Activated naive CD4-positive, alpha-beta T cell treated with anti-CD3 and anti-CD28 coated beads, Interleukin-2, amount 50 U/mL, for 72 hours (primary cell): ENCODE data around the gene MCCD1. TPM values are rescaled to one million over a fixed set of nuclear protein-coding genes. Genes with fewer than 3 reads are reported as not detected.

Source experiments
- ATAC-seq, 2 donors: fragments of 150-1000 bp; cut with Tn5 transposase; 2 replicates each; pipeline ENCODE4 v1.10.0; 2021; ENCODE audit warnings: mild to moderate bottlenecking in 2 of 2, moderate library complexity in 2 of 2
- DNase-seq, 2 donors: peaks; one replicate each; pipeline ENCODE4 v3.0.0; 2021 to 2022; ENCODE audit warnings: low spot score in 2 of 2
- H3K27ac Mint-ChIP-seq, 2 donors: one replicate each; pipeline ENCODE4 v1.8.0; 2022; ENCODE audit warnings: mild to moderate bottlenecking in 2 of 2, mixed read lengths in 2 of 2
- H3K36me3 Mint-ChIP-seq, 2 donors: one replicate each; pipeline ENCODE4 v1.8.0; 2022; ENCODE audit warnings: mixed read lengths in 2 of 2
- H3K9me3 Mint-ChIP-seq, 2 donors: one replicate each; pipeline ENCODE4 v1.8.0; 2022; ENCODE audit warnings: mixed read lengths in 2 of 2
- total RNA-seq, 2 donors: library from RNA; stranded (reverse); gene quantifications; one replicate each; pipeline ENCODE4 v1.2.3, GENCODE V29; 2022

MCCD1 gene
- total RNA-seq, 2 donors from 2014 or later, result not detected

GRCh38 chr6:31573239-31574105, 44.7 kb downstream of the MCCD1 start:
- ATAC-seq (no peak), DNase-seq (no peak)
- Mint-ChIP-seq H3K27ac (peak overlapping the region; percentile 93 to 98), H3K9me3 (no peaks in the 10 kb centered on the region), H3K36me3 (peaks cover 44 to 54% of the 10 kb centered on the region in 2 donors)

- Mint-ChIP-seq H3K9me3 (no peaks in the 10 kb centered on the region), H3K27ac (peak overlapping the region; percentile 93 to 98), H3K36me3 (peaks cover 48 to 63% of the 10 kb centered on the region in 2 donors)
- peak in 1 of 2 donors; percentile 15 for ATAC-seq
- peak in 1 of 2 donors; percentile 78 for DNase-seq
These were observed 45.6 kb downstream of the MCCD1 start for GRCh38 chr6:31574106-31575061.

- Mint-ChIP-seq H3K36me3 (peaks cover 51 to 72% of the 10 kb centered on the region in 2 donors), H3K9me3 (no peaks in the 10 kb centered on the region)
- DNase-seq, result peak; percentile 83 to 89
These were observed 46.7 kb downstream of the MCCD1 start, which contains the start of gene TNF for GRCh38 chr6:31575335-31575901. Gene TNF, plus strand, starts transcription at chr6:31575565. Its CDS starts 177 bp downstream, at chr6:31575742.

GRCh38 chr6:31575952-31576685, 47.4 kb downstream of the MCCD1 start:
- Mint-ChIP-seq H3K36me3 (peaks cover 58 to 79% of the 10 kb centered on the region in 2 donors), H3K27ac (peak overlapping the region; percentile 93 to 98), H3K9me3 (no peaks in the 10 kb centered on the region)
- DNase-seq (no peak), ATAC-seq (no peak)

More at GRCh38 chr6:31575335-31575901, 46.7 kb downstream of the MCCD1 start, which contains the start of gene TNF:
- peak; percentile 26 to 30 for ATAC-seq
- H3K27ac Mint-ChIP-seq, result peak within 1 kb of the TSS; percentile 93 to 98

- Mint-ChIP-seq H3K36me3 (peaks cover 68 to 89% of the 10 kb centered on the region in 2 donors), H3K27ac (peak overlapping the region; percentile 93 to 98), H3K9me3 (no peaks in the 10 kb centered on the region)
- DNase-seq, result peak in 1 of 2 donors; percentile 81
- peak in 1 of 2 donors; percentile 18 for ATAC-seq
These were observed 48.3 kb downstream of the MCCD1 start for GRCh38 chr6:31576897-31577578.

- ATAC-seq (no peak), DNase-seq (no peak)
- H3K36me3 Mint-ChIP-seq, result peaks cover 72 to 85% of the 10 kb centered on the region in 2 donors
- H3K9me3 Mint-ChIP-seq, result no peaks in the 10 kb centered on the region
- peak overlapping the region; percentile 93 to 98 for H3K27ac Mint-ChIP-seq
These were observed 48.8 kb downstream of the MCCD1 start for GRCh38 chr6:31577579-31577966.

GRCh38 chr6:31578184-31579118, 49.7 kb downstream of the MCCD1 start:
- no peak for ATAC-seq
- Mint-ChIP-seq H3K27ac (peak overlapping the region; percentile 66 to 95), H3K9me3 (no peaks in the 10 kb centered on the region), H3K36me3 (peaks cover 70 to 76% of the 10 kb centered on the region in 2 donors)
- no peak for DNase-seq

- DNase-seq, result no peak
- peaks cover 65 to 69% of the 10 kb centered on the region in 2 donors for H3K36me3 Mint-ChIP-seq
- no peaks in the 10 kb centered on the region for H3K9me3 Mint-ChIP-seq
- H3K27ac Mint-ChIP-seq, result peak overlapping the region; percentile 72 to 95
- ATAC-seq, result no peak
These were observed 50.4 kb downstream of the MCCD1 start for GRCh38 chr6:31579119-31579505.

Other genes with a start within 250 kb of the MCCD1 start
- 1,000 to 10,000 TPM; 2,668 to 4,981 TPM for gene HLA-B, start 171.8 kb upstream of the MCCD1 start, total RNA-seq
- gene MICA, start 125.4 kb upstream of the MCCD1 start, total RNA-seq, result 10 to 100 TPM; 11.0 to 24.2 TPM
- gene MICB, start 30.8 kb upstream of the MCCD1 start, total RNA-seq, result 10 to 100 TPM; 20.3 to 35.2 TPM
- 100 to 1,000 TPM; 569 to 658 TPM for gene DDX39B, start 13.0 kb downstream of the MCCD1 start, total RNA-seq
- 1 to 10 TPM; 4.1 to 7.4 TPM for gene ATP6V1G2, start 17.6 kb downstream of the MCCD1 start, total RNA-seq
- gene NFKBIL1, start 18.6 kb downstream of the MCCD1 start, total RNA-seq, result 10 to 100 TPM; 19.4 to 39.7 TPM
- 1,000 to 10,000 TPM in 1 of 2 donors, 100 to 1,000 TPM in 1; 266 to 1,366 TPM for gene LTA, start 43.3 kb downstream of the MCCD1 start, total RNA-seq
- 100 to 1,000 TPM in 1 of 2 donors, 10 to 100 TPM in 1; 52.0 to 250 TPM for gene TNF, start 46.6 kb downstream of the MCCD1 start, total RNA-seq
- gene LTB, start 53.5 kb downstream of the MCCD1 start, total RNA-seq, result 100 to 1,000 TPM in 1 of 2 donors, 10 to 100 TPM in 1; 89.3 to 294 TPM
- 10 to 100 TPM; 18.2 to 21.6 TPM for gene LST1, start 57.3 kb downstream of the MCCD1 start, total RNA-seq
- gene NCR3, start 64.0 kb downstream of the MCCD1 start, total RNA-seq, result 10 to 100 TPM; 12.7 to 17.2 TPM
- 100 to 1,000 TPM in 1 of 2 donors, 10 to 100 TPM in 1; 43.9 to 117 TPM for gene AIF1, start 86.3 kb downstream of the MCCD1 start, total RNA-seq
- gene PRRC2A, start 91.8 kb downstream of the MCCD1 start, total RNA-seq, result 100 to 1,000 TPM; 253 to 336 TPM
- 100 to 1,000 TPM; 286 to 303 TPM for gene BAG6, start 123.7 kb downstream of the MCCD1 start, total RNA-seq
- gene APOM, start 126.9 kb downstream of the MCCD1 start, total RNA-seq, result 1 to 10 TPM; 2.6 to 2.7 TPM
- 10 to 100 TPM; 15.0 to 16.4 TPM for gene C6orf47, start 131.8 kb downstream of the MCCD1 start, total RNA-seq
- 10 to 100 TPM; 36.2 to 39.0 TPM for gene GPANK1, start 136.0 kb downstream of the MCCD1 start, total RNA-seq
- gene CSNK2B, start 137.1 kb downstream of the MCCD1 start, total RNA-seq, result 100 to 1,000 TPM; 242 to 251 TPM
- 10 to 100 TPM; 23.4 to 26.5 TPM for gene LY6G5B, start 141.0 kb downstream of the MCCD1 start, total RNA-seq
- 1 to 10 TPM; 1.8 to 4.1 TPM for gene LY6G5C, start 152.1 kb downstream of the MCCD1 start, total RNA-seq
- gene ABHD16A, start 174.4 kb downstream of the MCCD1 start, total RNA-seq, result 10 to 100 TPM; 33.1 to 46.8 TPM
- not detected for gene LY6G6F, start 177.9 kb downstream of the MCCD1 start, total RNA-seq
- not detected for gene LY6G6D, start 186.4 kb downstream of the MCCD1 start, total RNA-seq
- gene LY6G6C, start 192.8 kb downstream of the MCCD1 start, total RNA-seq, result not detected
- gene MPIG6B, start 194.4 kb downstream of the MCCD1 start, total RNA-seq, result not detected
- 10 to 100 TPM in 1 of 2 donors, 1 to 10 TPM in 1; 6.7 to 42.6 TPM for gene DDAH2, start 200.3 kb downstream of the MCCD1 start, total RNA-seq
- gene CLIC1, start 207.6 kb downstream of the MCCD1 start, total RNA-seq, result 100 to 1,000 TPM; 440 to 455 TPM
- 100 to 1,000 TPM; 116 to 158 TPM for gene MSH5, start 211.0 kb downstream of the MCCD1 start, total RNA-seq
- gene SAPCD1, start 233.7 kb downstream of the MCCD1 start, total RNA-seq, result 10 to 100 TPM; 13.3 to 21.3 TPM
- gene VWA7, start 248.4 kb downstream of the MCCD1 start, total RNA-seq, result 1 to 10 TPM in 1 of 2 donors, under 1 TPM in 1; 0.68 to 2.6 TPM